HCT116 (cell line): ENCODE measurements around the gene RGS13. TPM values are rescaled to one million over a fixed set of nuclear protein-coding genes. Genes with fewer than 3 reads are reported as not detected.

Experiments
- ATAC-seq: fragments of 200-7000 bp; cut with Tn5 transposase; 2 replicates; pipeline ENCODE4 v1.9.1; 2020; ENCODE audit warnings: mild to moderate bottlenecking, moderate library complexity
- BruUV-seq: library from RNA; stranded (reverse); fragments of 400-500 nt; replicated peaks from 2 replicates; lab custom pipeline; 2021; lab: Mats Ljungman, UMichigan
- CTCF ChIA-PET: fragments of 300-600 bp; sonication (Branson Sonifier 250); formaldehyde crosslinking; loops from one replicate; lab custom pipeline; 2021; ENCODE audit warnings: antibody characterized with exemption; lab: Charles Lee
- POLR2A ChIA-PET: fragments of 300-600, 350-600 bp; sonication (Branson Sonifier 250); formaldehyde crosslinking; loops from one replicate; lab custom pipeline; 2021; ENCODE audit warnings: antibody characterized with exemption; lab: Charles Lee
- RAD21 ChIA-PET, 2 experiments: fragments of 300-600 bp; sonication (Branson Sonifier 250); formaldehyde crosslinking; loops; one replicate each; lab custom pipeline; 2023; ENCODE audit warnings: low total read pairs in 2 of 2; ENCODE audit not compliant: uncharacterized antibody in 2 of 2, unreplicated experiment in 2 of 2, low non-redundant PET in 1 of 2; lab: Charles Lee
- DNase-seq: peaks from one replicate; pipeline ENCODE4 v3.0.0-alpha.2; 2010; ENCODE audit warnings: low read depth, low spot score
- H2AFZ ChIP-seq: fragments of 200-600 bp; shearing (Covaris generic), sonication (generic); 2 replicates; pipeline ENCODE4 v1.6.1; 2017; ENCODE audit warnings: low read depth, mixed run types, mixed read lengths, antibody characterized with exemption, low read length; ENCODE audit not compliant: poor library complexity, severe bottlenecking
- H3K27ac ChIP-seq: 2 replicates; pipeline ENCODE4 v1.5.1; 2012; ENCODE audit warnings: low read depth, low read length
- H3K27me3 ChIP-seq: fragments of 200-600 bp; sonication (generic); 2 replicates; pipeline ENCODE4 v1.6.1; 2016; ENCODE audit warnings: mixed run types, low read length, mixed read lengths; ENCODE audit not compliant: insufficient read depth
- H3K36me3 ChIP-seq, 2 experiments: fragments of 200-500 bp in 1 of 2; fragments of 200-600 bp in 1 of 2; sonication (Bioruptor generic) in 1 of 2; sonication (generic) in 1 of 2; 2 replicates each; pipeline versions ENCODE4 v1.5.1 to v1.6.1; 2014 to 2016; ENCODE audit warnings: low read length in 2 of 2, inconsistent platforms in 1 of 2, mixed read lengths in 1 of 2, mixed run types in 1 of 2; ENCODE audit not compliant: insufficient read depth in 2 of 2, control insufficient read depth in 1 of 2
- H3K4me1 ChIP-seq, 2 experiments: fragments of 200-600 bp in 1 of 2; sonication (generic) in 1 of 2; 2 replicates each; pipeline versions ENCODE4 v1.5.1 to v1.6.1; 2012 to 2017; ENCODE audit warnings: low read length in 2 of 2, inconsistent platforms in 1 of 2, mild to moderate bottlenecking in 1 of 2, mixed read lengths in 1 of 2, mixed run types in 1 of 2, moderate library complexity in 1 of 2; ENCODE audit not compliant: insufficient read depth in 2 of 2, control insufficient read depth in 1 of 2
- H3K4me2 ChIP-seq: fragments of 200-600 bp; sonication (generic); 2 replicates; pipeline ENCODE4 v1.6.1; 2017; ENCODE audit warnings: mixed run types, low read length, mixed read lengths
- H3K4me3 ChIP-seq, 2 experiments: fragments of 200-600 bp in 1 of 2; sonication (generic) in 1 of 2; replicated peaks in 1 of 2; 2 replicates each; pipeline ENCODE4 v1.5.1; 2011 to 2016; ENCODE audit warnings: low read length in 2 of 2, control low read depth in 1 of 2, low read depth in 1 of 2, mild to moderate bottlenecking in 1 of 2, mixed read lengths in 1 of 2, mixed run types in 1 of 2
- H3K79me2 ChIP-seq: fragments of 200-600 bp; sonication (generic); 2 replicates; pipeline ENCODE4 v1.6.1; 2017; ENCODE audit warnings: mild to moderate bottlenecking, mixed run types, low read length, moderate library complexity, mixed read lengths; ENCODE audit not compliant: insufficient read depth
- H3K9ac ChIP-seq: fragments of 200-600 bp; sonication (generic); 2 replicates; pipeline ENCODE4 v1.6.1; 2016; ENCODE audit warnings: low read length, mixed read lengths
- H3K9me2 ChIP-seq: fragments of 200-600 bp; sonication (generic), shearing (Covaris generic); 2 replicates; pipeline ENCODE4 v1.6.1; 2017; ENCODE audit warnings: mixed run types, mild to moderate bottlenecking, moderate library complexity; ENCODE audit not compliant: insufficient read depth
- H3K9me3 ChIP-seq, 2 experiments: fragments of 200-500 bp in 1 of 2; fragments of 200-600 bp in 1 of 2; sonication (Bioruptor generic) in 1 of 2; sonication (generic) in 1 of 2; 2 replicates each; pipeline ENCODE4 v1.6.1; 2014 to 2017; ENCODE audit warnings: low read length in 2 of 2, mixed read lengths in 2 of 2, inconsistent platforms in 1 of 2, low read depth in 1 of 2, mild to moderate bottlenecking in 1 of 2, mixed run types in 1 of 2, moderate library complexity in 1 of 2; ENCODE audit not compliant: control insufficient read depth in 1 of 2, insufficient read depth in 1 of 2
- H4K20me1 ChIP-seq: fragments of 200-600 bp; sonication (generic), shearing (Covaris generic); 2 replicates; pipeline ENCODE4 v1.6.1; 2017; ENCODE audit warnings: mixed run types, mild to moderate bottlenecking, moderate library complexity; ENCODE audit not compliant: insufficient read depth
- CBX3 ChIP-seq: IDR thresholded peaks from 2 replicates; pipeline ENCODE4 v1.6.1; 2012; ENCODE audit warnings: low read depth
- CEBPB ChIP-seq: IDR thresholded peaks from 2 replicates; pipeline ENCODE4 v1.6.1; 2012; ENCODE audit warnings: low read depth
- EGR1 ChIP-seq: IDR thresholded peaks from 2 replicates; pipeline ENCODE4 v1.6.1; 2012; ENCODE audit warnings: low read depth
- EZH2 ChIP-seq: fragments of 200-600 bp; sonication (generic); IDR thresholded peaks from 2 replicates; pipeline ENCODE4 v1.6.1; 2017; ENCODE audit warnings: antibody characterized with exemption, mixed run types
- EZH2phosphoT487 ChIP-seq: fragments of 200-600 bp; IDR thresholded peaks from 2 replicates; pipeline ENCODE4 v1.6.1; 2018; ENCODE audit warnings: antibody characterized with exemption, borderline replicate concordance
- FOSL1 ChIP-seq: IDR thresholded peaks from 2 replicates; pipeline ENCODE4 v1.6.1; 2012; ENCODE audit warnings: low read depth
- JUND ChIP-seq: IDR thresholded peaks from 2 replicates; pipeline ENCODE4 v1.6.1; 2012
- POLR2A ChIP-seq: IDR thresholded peaks from 2 replicates; pipeline ENCODE4 v1.7.0; 2011; ENCODE audit warnings: borderline replicate concordance; ENCODE audit not compliant: insufficient read depth, insufficient read length; ENCODE audit errors: extremely low read depth
- SP1 ChIP-seq: IDR thresholded peaks from 2 replicates; pipeline ENCODE4 v1.6.1; 2012; ENCODE audit warnings: low read depth
- SRF ChIP-seq: IDR thresholded peaks from 2 replicates; pipeline ENCODE4 v1.6.1; 2012; ENCODE audit warnings: low read depth
- TCF7L2 ChIP-seq: IDR thresholded peaks from 2 replicates; pipeline ENCODE4 v1.7.0; 2011; ENCODE audit warnings: borderline replicate concordance, inconsistent platforms; ENCODE audit not compliant: insufficient read depth, insufficient read length; ENCODE audit errors: extremely low read depth
- YY1 ChIP-seq: IDR thresholded peaks from 2 replicates; pipeline ENCODE4 v1.6.1; 2011; ENCODE audit warnings: low read length, low read depth, moderate library complexity, mild to moderate bottlenecking; ENCODE audit not compliant: insufficient replicate concordance; ENCODE audit errors: extremely low read depth
- ZFX ChIP-seq: fragments of 450-650 bp; IDR thresholded peaks from 2 replicates; pipeline ENCODE4 v1.6.1; 2017
- ZNF274 ChIP-seq: fragments of 200-500 bp; sonication (Bioruptor generic); IDR thresholded peaks from 2 replicates; pipeline ENCODE4 v1.6.1; 2014; ENCODE audit warnings: mild to moderate bottlenecking, low read depth, low read length, inconsistent platforms
- intact Hi-C: fragments of 100-400 bp; cut with micrococcal nuclease; formaldehyde crosslinking; loops from 2 replicates; pipeline ENCODE4 v1.10.0; 2022
- total RNA-seq: library from RNA; stranded (reverse); gene quantifications from one replicate; pipeline ENCODE4 v1.2.1, GENCODE V29; 2021; ENCODE audit not compliant: unreplicated experiment
- TF ChIP-seq, protein P1 (sequence below), 3 experiments: fragments of 200-600 bp in 1 of 3; sonication (generic) in 1 of 3; IDR thresholded peaks in 2 of 3; conservative IDR thresholded peaks in 1 of 3; 2 replicates each; pipeline ENCODE4 v1.5.1; 2012 to 2017; ENCODE audit warnings: low read depth in 2 of 3, low read length in 2 of 3, antibody characterized with exemption in 1 of 3, borderline replicate concordance in 1 of 3, control low read depth in 1 of 3, mild to moderate bottlenecking in 1 of 3, mixed read lengths in 1 of 3, mixed run types in 1 of 3, moderate library complexity in 1 of 3; ENCODE audit not compliant: insufficient read depth in 1 of 3
- TF ChIP-seq, protein P2 (sequence below): IDR thresholded peaks from 2 replicates; pipeline ENCODE4 v1.6.1; 2012

Gene RGS13
- total RNA-seq, 1 experiment from 2014 or later = not detected

DNA sequence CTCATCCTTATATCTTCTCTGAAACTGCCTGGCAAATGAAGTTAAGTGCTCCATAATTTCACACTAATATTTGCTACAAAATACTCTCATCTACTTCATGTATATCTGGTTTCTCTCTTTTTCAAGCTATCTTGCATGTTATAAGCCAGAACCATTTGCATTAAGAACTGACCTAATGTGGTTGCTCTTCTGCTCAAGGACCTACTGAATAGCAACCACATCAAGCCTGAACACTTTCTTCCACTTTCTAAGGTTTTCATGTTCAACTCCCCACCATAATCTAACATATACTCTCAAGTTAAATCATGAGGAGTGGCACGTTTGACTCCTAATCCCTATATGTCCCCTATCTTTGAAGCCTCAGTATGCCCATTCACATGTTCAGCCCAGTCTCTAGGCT is 33.2 kb upstream of the RGS13 start:
- BruUV-seq = no TSS peak
- intact Hi-C loops = no loop called here
- POLR2A ChIA-PET = no interaction called here

More for the DNA sequence above, 33.2 kb upstream of the RGS13 start:
- H2AFZ ChIP-seq = no peak overlapping the region
- DNase-seq = no peak
- H3K4me1 ChIP-seq = peaks cover 0 to 6% of the 10 kb centered on the region in 2 experiments; a peak in 2 of 4 replicates
- ChIA-PET RAD21 (no interaction called here), CTCF (no interaction called here)
- H3K36me3 ChIP-seq = no peaks in the 10 kb centered on the region
- H3K4me2 ChIP-seq = no peak overlapping the region
- no peak overlapping the region for H3K27ac ChIP-seq
- no peak overlapping the region for H3K4me3 ChIP-seq
- H4K20me1 ChIP-seq = no peaks in the 10 kb centered on the region
- H3K79me2 ChIP-seq = no peaks in the 10 kb centered on the region
- H3K27me3 ChIP-seq = no peaks in the 10 kb centered on the region
- no peaks in the 10 kb centered on the region for H3K9me3 ChIP-seq
- ATAC-seq = no peak
- TF ChIP-seq, protein P1, sequence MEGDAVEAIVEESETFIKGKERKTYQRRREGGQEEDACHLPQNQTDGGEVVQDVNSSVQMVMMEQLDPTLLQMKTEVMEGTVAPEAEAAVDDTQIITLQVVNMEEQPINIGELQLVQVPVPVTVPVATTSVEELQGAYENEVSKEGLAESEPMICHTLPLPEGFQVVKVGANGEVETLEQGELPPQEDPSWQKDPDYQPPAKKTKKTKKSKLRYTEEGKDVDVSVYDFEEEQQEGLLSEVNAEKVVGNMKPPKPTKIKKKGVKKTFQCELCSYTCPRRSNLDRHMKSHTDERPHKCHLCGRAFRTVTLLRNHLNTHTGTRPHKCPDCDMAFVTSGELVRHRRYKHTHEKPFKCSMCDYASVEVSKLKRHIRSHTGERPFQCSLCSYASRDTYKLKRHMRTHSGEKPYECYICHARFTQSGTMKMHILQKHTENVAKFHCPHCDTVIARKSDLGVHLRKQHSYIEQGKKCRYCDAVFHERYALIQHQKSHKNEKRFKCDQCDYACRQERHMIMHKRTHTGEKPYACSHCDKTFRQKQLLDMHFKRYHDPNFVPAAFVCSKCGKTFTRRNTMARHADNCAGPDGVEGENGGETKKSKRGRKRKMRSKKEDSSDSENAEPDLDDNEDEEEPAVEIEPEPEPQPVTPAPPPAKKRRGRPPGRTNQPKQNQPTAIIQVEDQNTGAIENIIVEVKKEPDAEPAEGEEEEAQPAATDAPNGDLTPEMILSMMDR (IDR thresholded peaks at IDR 0.05 in 2 of 3, conservative IDR thresholded peaks at IDR 0.05 in 1 of 3; ENCODE audit: borderline replicate concordance in 1 of 3, insufficient read depth in 1 of 3, low read depth in 2 of 3, low read length in 2 of 3) = no peak
- TF ChIP-seq, protein P2, sequence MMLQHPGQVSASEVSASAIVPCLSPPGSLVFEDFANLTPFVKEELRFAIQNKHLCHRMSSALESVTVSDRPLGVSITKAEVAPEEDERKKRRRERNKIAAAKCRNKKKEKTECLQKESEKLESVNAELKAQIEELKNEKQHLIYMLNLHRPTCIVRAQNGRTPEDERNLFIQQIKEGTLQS = no peak
- TF ChIP-seq EZH2phosphoT487 (no peak), CEBPB (no peak), SP1 (no peak), FOSL1 (no peak), POLR2A (no peak), TCF7L2 (no peak), EGR1 (no peak), CBX3 (no peak), YY1 (no peak), SRF (no peak), JUND (no peak), ZFX (no peak), EZH2 (no peak), ZNF274 (no peak)
- no peak overlapping the region for H3K9ac ChIP-seq
- H3K9me2 ChIP-seq = no peaks in the 10 kb centered on the region
